ENCODE data around the gene FXYD6. TPM values are rescaled to one million over a fixed set of nuclear protein-coding genes. Genes with fewer than 3 reads are reported as not detected.

FXYD6 gene
- polyA plus RNA-seq, 2 of the 4 experiments (the other 2 are of a cell fraction): 0.26 to 0.49 TPM

DNA sequence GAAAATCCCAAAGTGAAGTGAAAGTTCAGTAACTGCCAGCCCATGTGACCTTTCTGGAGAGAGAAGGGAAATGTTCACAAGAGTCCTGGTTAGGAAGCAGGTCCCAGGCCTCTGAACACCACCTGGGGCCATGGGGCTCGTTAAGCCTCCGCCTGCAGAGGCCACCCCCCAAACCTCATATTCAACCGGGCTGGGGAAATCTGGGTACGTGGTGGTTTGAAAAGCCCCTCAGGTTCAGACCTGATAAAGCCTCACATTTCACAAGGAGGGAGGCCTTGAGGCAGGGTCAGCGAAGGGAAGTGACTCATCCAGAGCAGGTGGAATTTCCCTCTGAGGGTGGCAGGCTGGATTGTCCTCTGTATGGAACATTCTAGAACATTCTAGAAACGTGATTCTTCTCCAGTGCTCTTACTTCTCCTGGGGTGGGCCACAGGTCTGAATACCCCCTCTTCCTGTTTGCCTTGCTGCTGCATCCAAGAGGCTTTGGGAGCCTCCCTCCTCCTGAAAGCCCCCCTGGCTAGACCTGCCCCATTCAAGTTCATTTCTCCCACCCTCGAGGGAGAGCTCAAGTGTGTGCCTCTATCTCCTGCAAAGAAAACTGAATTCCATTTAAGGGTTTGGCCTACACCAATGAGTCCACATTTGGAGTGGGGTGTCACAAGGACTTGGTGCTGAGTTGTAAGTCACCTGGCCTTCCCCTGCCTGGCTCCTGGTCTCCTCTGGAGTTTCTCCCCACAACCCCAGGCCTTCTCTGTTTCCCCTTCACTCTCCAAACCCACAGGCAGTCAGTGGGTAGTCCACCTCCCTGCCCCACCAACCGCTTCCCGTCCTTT, 58.2 kb downstream of the FXYD6 start:
- CTCF ChIA-PET: interaction anchor here (0.6 to 7.8 kb wide), 34 partner anchors 9 to 1795 kb away, joined by 3 to 158 read pairs (median 4); no protein-coding TSS in a partner anchor
- FAIRE-seq: no peak
- TF ChIP-seq MAX (IDR thresholded peaks at IDR 0.05) (0 out of 2 replicates have a peak, but pooled peaks have one; percentile 17), EHMT2 (IDR thresholded peaks at IDR 0.05; ENCODE audit: low read depth) (no peak)
- peak; percentile 5 to 12; a peak in 4 of 6 replicates for ATAC-seq
- H3K9me3 ChIP-seq: no peaks in the 10 kb centered on the region
- DNase-seq (ENCODE audit: low read depth in 1 of 2, low spot score in 1 of 2): peak in 1 of 2 experiments; percentile 25
- peak overlapping the region in 1 of 2 experiments; percentile 73; a peak in 4 of 6 replicates for H3K27ac ChIP-seq
- whole genome bisulfite sequencing (ENCODE audit: missing lambda C conversion rate): 41% methylated on average over 8 of the region's 9 CpGs
- H3K4me1 ChIP-seq: peaks cover 41% of the 10 kb centered on the region
- no peak overlapping the region; the same call in 1 of the 3 replicates for H3K4me2 ChIP-seq
- POLR2A ChIA-PET: interaction anchor here (1.3 kb wide), 1 partner anchor 392 kb away, joined by 5 read pairs; no protein-coding TSS in a partner anchor
- H3K4me3 ChIP-seq: no peak overlapping the region

GRCh38 chr11:117817368-117818040, 59.0 kb downstream of the FXYD6 start:
- DNase-seq (ENCODE audit: low read depth in 1 of 2, low spot score in 1 of 2) (peak; percentile 58 to 70), FAIRE-seq (no peak), ATAC-seq (peak; percentile 48 to 81; a peak in 4 of 6 replicates)
- CTCF ChIA-PET: interaction anchor here (0.6 to 7.8 kb wide), 21 partner anchors 10 to 481 kb away, joined by 3 to 158 read pairs (median 5); no protein-coding TSS in a partner anchor
- Histone ChIP-seq H3K4me2 (peak overlapping the region; percentile 53), H3K27ac (peak overlapping the region; percentile 73 to 75; a peak in 5 of 6 replicates), H3K9me3 (no peaks in the 10 kb centered on the region), H3K4me1 (peaks cover 41% of the 10 kb centered on the region), H3K4me3 (no peak overlapping the region)
- WGBS (ENCODE audit: missing lambda C conversion rate): 13% methylated on average over 13 of the region's 19 CpGs
- no peak for TF ChIP-seq HOXB13 (CRISPR knock-in tag; IDR thresholded peaks at IDR 0.05; ENCODE audit: low read depth)
- TF ChIP-seq CEBPB (IDR thresholded peaks at IDR 0.05): no peak
- TF ChIP-seq RAD21 (conservative IDR thresholded peaks at IDR 0.05 in 1 of 2, IDR thresholded peaks at IDR 0.05 in 1 of 2): peak; percentile 73 to 82
- peak; percentile 85 for TF ChIP-seq CTCF (IDR thresholded peaks at IDR 0.05)
- peak; percentile 77 for TF ChIP-seq SMC3 (IDR thresholded peaks at IDR 0.05)
- no peak for TF ChIP-seq FOSB (CRISPR knock-in tag; IDR thresholded peaks at IDR 0.05)
- POLR2A ChIA-PET: interaction anchor here (1.3 kb wide), 1 partner anchor 391 kb away, joined by 5 read pairs; no protein-coding TSS in a partner anchor

DNA sequence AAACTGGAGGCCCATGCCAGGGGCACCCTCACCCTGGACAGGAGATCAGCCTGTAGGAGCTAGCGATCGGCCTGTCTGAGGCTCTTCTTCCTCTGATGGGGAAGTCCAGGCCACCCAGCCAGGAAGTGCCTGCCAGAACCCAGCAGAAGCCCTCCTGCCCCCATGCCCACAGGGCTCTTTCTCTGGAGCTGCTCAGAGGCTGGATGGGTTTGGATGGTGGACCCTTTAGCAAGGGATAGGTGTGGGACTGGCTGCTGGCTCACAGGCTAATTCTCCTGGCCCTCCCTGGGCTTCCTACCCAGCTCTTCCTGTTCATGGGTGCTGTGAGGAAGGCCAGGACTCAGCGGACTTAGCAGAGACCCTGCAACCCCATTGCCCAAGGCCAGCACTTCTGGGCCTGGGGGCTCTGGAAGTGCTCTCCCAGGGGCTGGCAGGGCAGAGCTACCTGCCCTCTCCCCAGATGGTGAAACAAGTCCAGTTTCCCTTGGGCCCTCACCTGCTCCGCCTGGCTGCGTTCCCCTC, 59.6 kb downstream of the FXYD6 start:
- H3K4me3 ChIP-seq: no peak overlapping the region
- H3K27ac ChIP-seq: peak overlapping the region; percentile 73 to 75; a peak in 5 of 6 replicates
- ChIA-PET CTCF (interaction anchor here (0.9 to 7.8 kb wide), 18 partner anchors 11 to 391 kb away, joined by 3 to 158 read pairs (median 6); no protein-coding TSS in a partner anchor), POLR2A (interaction anchor here (1.3 kb wide), 1 partner anchor 391 kb away, joined by 5 read pairs; no protein-coding TSS in a partner anchor)
- no peaks in the 10 kb centered on the region for H3K9me3 ChIP-seq
- 93% methylated on average over 5 of the region's 5 CpGs for WGBS (ENCODE audit: missing lambda C conversion rate)
- no peak; a peak in 1 of 6 replicates for ATAC-seq
- H3K4me1 ChIP-seq: peaks cover 41% of the 10 kb centered on the region
- TF ChIP-seq EHF (CRISPR knock-in tag; IDR thresholded peaks at IDR 0.05) (no peak), HMGXB4 (CRISPR knock-in tag; IDR thresholded peaks at IDR 0.05; ENCODE audit: borderline replicate concordance) (no peak), HOXB13 (CRISPR knock-in tag; IDR thresholded peaks at IDR 0.05; ENCODE audit: low read depth) (no peak), BHLHE40 (IDR thresholded peaks at IDR 0.05; ENCODE audit: low read depth, low read length) (no peak), CEBPB (IDR thresholded peaks at IDR 0.05) (no peak), EHMT2 (IDR thresholded peaks at IDR 0.05; ENCODE audit: low read depth) (no peak), FOSB (CRISPR knock-in tag; IDR thresholded peaks at IDR 0.05) (no peak), CHD2 (IDR thresholded peaks at IDR 0.05; ENCODE audit: low read length, partially characterized antibody) (no peak)
- TF ChIP-seq, protein P1, sequence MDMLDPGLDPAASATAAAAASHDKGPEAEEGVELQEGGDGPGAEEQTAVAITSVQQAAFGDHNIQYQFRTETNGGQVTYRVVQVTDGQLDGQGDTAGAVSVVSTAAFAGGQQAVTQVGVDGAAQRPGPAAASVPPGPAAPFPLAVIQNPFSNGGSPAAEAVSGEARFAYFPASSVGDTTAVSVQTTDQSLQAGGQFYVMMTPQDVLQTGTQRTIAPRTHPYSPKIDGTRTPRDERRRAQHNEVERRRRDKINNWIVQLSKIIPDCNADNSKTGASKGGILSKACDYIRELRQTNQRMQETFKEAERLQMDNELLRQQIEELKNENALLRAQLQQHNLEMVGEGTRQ (IDR thresholded peaks at IDR 0.05): no peak
- FAIRE-seq: no peak
- H3K4me2 ChIP-seq: peak overlapping the region; percentile 33; the same call in 1 of the 3 replicates
- DNase-seq (ENCODE audit: low read depth in 1 of 2, low spot score in 1 of 2): no peak
